Colonic mucosa (tissue), 4 donors: ENCODE measurements around the gene RPS3. TPM values are rescaled to one million over a fixed set of nuclear protein-coding genes. Genes with fewer than 3 reads are reported as not detected.

ENCODE experiments used
- DNase-seq: peaks from one replicate; pipeline ENCODE4 v3.0.0-alpha.2; 2020
- H3K27ac ChIP-seq: fragments of 200-600 bp; one replicate; pipeline ENCODE4 v1.8.0; 2021
- H3K27me3 ChIP-seq: fragments of 200-600 bp; one replicate; pipeline ENCODE4 v1.8.0; 2021
- H3K36me3 ChIP-seq: fragments of 200-600 bp; one replicate; pipeline ENCODE4 v1.8.0; 2021
- H3K4me1 ChIP-seq: fragments of 200-600 bp; one replicate; pipeline ENCODE4 v1.8.0; 2021; ENCODE audit warnings: mild to moderate bottlenecking
- H3K4me3 ChIP-seq: fragments of 200-600 bp; one replicate; pipeline ENCODE4 v1.8.0; 2021
- H3K9ac ChIP-seq, 2 donors: one replicate each; pipeline ENCODE4 v1.7.0; 2013; ENCODE audit warnings: control low read depth in 2 of 2, low read depth in 2 of 2, low read length in 2 of 2
- H3K9me3 ChIP-seq: fragments of 200-600 bp; one replicate; pipeline ENCODE4 v1.8.0; 2021
- CTCF ChIP-seq: fragments of 200-600 bp; IDR thresholded peaks from one replicate; pipeline ENCODE4 v1.8.0; 2022; ENCODE audit warnings: antibody characterized with exemption, mild to moderate bottlenecking
- intact Hi-C: fragments of 100-400 bp; cut with DNase I; formaldehyde crosslinking; loops from one replicate; pipeline ENCODE4 v1.14.1; 2022
- total RNA-seq, 2 donors: library from RNA; stranded (reverse); fragmentation: NEBNext Ultra II Directional in 1 of 2; extraction: Animal tissue kit (Norgen Biotek cat#: 25700) in 1 of 2; gene quantifications; one replicate each; pipeline ENCODE4 v1.2.1, GENCODE V29; 2021
- donor health status: healthy.
- donor health status: DM: no; HTN: no; CAD: no.
- donor health status: DM: no; HTN: no; CAD: no.

The RPS3 gene
- total RNA-seq, 2 donors from 2014 or later = 2,133 to 2,596 TPM

- H3K27me3 ChIP-seq = no peaks in the 10 kb centered on the region
- no peaks in the 10 kb centered on the region for H3K9me3 ChIP-seq
- intact Hi-C loops = loop anchor here (10.0 kb wide), 1 partner anchor 53 kb away; the partner anchor contains the start of gene RPS3
- DNase-seq = no peak
- no peak overlapping the region for H3K27ac ChIP-seq
- no peaks in the 10 kb centered on the region for H3K36me3 ChIP-seq
- no peak overlapping the region for H3K9ac ChIP-seq
- no peaks in the 10 kb centered on the region for H3K4me1 ChIP-seq
- no peak for TF ChIP-seq CTCF
- H3K4me3 ChIP-seq = no peak overlapping the region
Measured at GRCh38 chr11:75447415-75447814, 48.1 kb downstream of the RPS3 start.

- no peak for TF ChIP-seq CTCF
- Histone ChIP-seq H3K36me3 (no peaks in the 10 kb centered on the region), H3K27me3 (no peaks in the 10 kb centered on the region), H3K27ac (no peak overlapping the region), H3K4me3 (no peak overlapping the region), H3K9me3 (no peaks in the 10 kb centered on the region), H3K9ac (no peak overlapping the region), H3K4me1 (no peaks in the 10 kb centered on the region)
- no peak for DNase-seq
- intact Hi-C loops = loop anchor here (10.0 kb wide), 1 partner anchor 54 kb away; the partner anchor contains the start of gene RPS3
Measured at GRCh38 chr11:75449271-75449670, 50.0 kb downstream of the RPS3 start.

- no peaks in the 10 kb centered on the region for H3K27me3 ChIP-seq
- H3K4me1 ChIP-seq = no peaks in the 10 kb centered on the region
- no peak overlapping the region for H3K4me3 ChIP-seq
- H3K36me3 ChIP-seq = no peaks in the 10 kb centered on the region
- no peak overlapping the region for H3K9ac ChIP-seq
- DNase-seq = no peak
- intact Hi-C loops = loop anchor here (10.0 kb wide), 1 partner anchor 55 kb away; the partner anchor contains the start of gene RPS3
- no peaks in the 10 kb centered on the region for H3K9me3 ChIP-seq
- no peak overlapping the region for H3K27ac ChIP-seq
- TF ChIP-seq CTCF = no peak
Measured at GRCh38 chr11:75449776-75450175, 50.5 kb downstream of the RPS3 start.

- H3K9ac ChIP-seq = no peak overlapping the region
- TF ChIP-seq CTCF = no peak
Measured at GRCh38 chr11:75450236-75450635, 50.9 kb downstream of the RPS3 start.

GRCh38 chr11:75450826-75451821 is 51.8 kb downstream of the RPS3 start:
- Histone ChIP-seq H3K9me3 (no peaks in the 10 kb centered on the region), H3K4me1 (no peaks in the 10 kb centered on the region), H3K27ac (no peak overlapping the region), H3K4me3 (no peak overlapping the region), H3K36me3 (no peaks in the 10 kb centered on the region), H3K9ac (no peak overlapping the region), H3K27me3 (no peaks in the 10 kb centered on the region)
- no peak for DNase-seq
- no peak for TF ChIP-seq CTCF
- intact Hi-C loops = no loop called here

More at GRCh38 chr11:75450236-75450635, 50.9 kb downstream of the RPS3 start:
- Histone ChIP-seq H3K4me1 (no peaks in the 10 kb centered on the region), H3K27ac (no peak overlapping the region), H3K36me3 (no peaks in the 10 kb centered on the region), H3K4me3 (no peak overlapping the region), H3K9me3 (no peaks in the 10 kb centered on the region), H3K27me3 (no peaks in the 10 kb centered on the region)
- intact Hi-C loops = no loop called here
- DNase-seq = no peak
